Mammary epithelial cell (primary cell): Measurements from ENCODE around the gene FIGNL2.

Experiments used
- EZH2 ChIP-seq: IDR thresholded peaks from 2 replicates; pipeline ENCODE4 v1.6.1; 2012; ENCODE audit warnings: low read length, inconsistent platforms, borderline replicate concordance
- TF ChIP-seq, protein P1 (sequence below), 2 donors: IDR thresholded peaks in 1 of 2; conservative IDR thresholded peaks in 1 of 2; 2 replicates each; pipeline ENCODE4 v1.5.1; 2011 to 2012; ENCODE audit warnings: inconsistent platforms in 2 of 2, low read length in 2 of 2, mild to moderate bottlenecking in 2 of 2, control low read depth in 1 of 2, low read depth in 1 of 2; ENCODE audit not compliant: insufficient read depth in 1 of 2; ENCODE audit errors: extremely low read depth in 1 of 2

DNA sequence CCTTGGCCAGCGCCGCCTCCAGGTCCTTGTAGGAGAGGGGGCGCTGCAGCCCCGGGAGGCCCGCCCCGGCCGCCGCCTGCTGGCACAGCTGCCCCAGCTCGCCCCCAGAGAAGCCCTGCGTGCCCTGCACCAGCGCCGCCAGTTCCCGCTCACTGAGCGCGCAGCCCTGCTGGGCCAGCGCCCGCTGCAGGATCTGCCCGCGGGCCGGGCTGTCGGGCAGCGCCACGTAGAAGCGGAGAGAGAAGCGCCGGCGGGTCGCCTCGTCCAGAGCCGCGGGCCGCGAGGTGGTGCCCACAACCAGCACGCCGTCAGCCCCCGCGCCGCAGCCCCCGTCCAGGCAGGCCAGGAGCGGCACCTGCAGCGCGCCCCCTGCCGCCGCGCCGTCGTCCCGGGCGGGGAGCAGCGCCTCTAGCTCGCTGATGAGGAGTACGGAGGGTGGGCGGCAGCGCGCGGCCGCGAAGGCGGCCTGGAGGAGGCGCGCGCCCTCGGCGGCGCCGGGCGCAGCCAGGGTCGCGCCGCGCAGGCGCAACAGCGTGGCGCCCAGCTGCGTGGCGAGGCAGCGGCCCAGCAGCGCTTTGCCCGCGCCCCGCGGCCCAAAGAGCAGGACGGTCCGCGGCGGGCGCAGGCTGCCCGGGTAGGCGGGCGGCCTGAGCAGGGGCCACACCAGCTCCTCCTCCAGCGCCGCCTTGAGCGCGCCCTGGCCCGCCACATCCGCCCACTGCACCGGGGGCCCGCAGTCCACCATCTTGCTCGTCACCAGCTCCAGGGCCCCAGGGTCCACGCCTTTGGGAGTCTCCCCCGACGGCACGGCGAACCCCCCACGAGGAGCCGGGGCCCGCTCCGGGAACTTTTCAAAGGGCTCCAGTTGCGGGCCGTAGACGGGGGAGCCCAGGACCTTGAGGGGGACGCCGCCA, 27.7 kb downstream of the FIGNL2 start:
- TF ChIP-seq, protein P1, sequence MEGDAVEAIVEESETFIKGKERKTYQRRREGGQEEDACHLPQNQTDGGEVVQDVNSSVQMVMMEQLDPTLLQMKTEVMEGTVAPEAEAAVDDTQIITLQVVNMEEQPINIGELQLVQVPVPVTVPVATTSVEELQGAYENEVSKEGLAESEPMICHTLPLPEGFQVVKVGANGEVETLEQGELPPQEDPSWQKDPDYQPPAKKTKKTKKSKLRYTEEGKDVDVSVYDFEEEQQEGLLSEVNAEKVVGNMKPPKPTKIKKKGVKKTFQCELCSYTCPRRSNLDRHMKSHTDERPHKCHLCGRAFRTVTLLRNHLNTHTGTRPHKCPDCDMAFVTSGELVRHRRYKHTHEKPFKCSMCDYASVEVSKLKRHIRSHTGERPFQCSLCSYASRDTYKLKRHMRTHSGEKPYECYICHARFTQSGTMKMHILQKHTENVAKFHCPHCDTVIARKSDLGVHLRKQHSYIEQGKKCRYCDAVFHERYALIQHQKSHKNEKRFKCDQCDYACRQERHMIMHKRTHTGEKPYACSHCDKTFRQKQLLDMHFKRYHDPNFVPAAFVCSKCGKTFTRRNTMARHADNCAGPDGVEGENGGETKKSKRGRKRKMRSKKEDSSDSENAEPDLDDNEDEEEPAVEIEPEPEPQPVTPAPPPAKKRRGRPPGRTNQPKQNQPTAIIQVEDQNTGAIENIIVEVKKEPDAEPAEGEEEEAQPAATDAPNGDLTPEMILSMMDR (conservative IDR thresholded peaks at IDR 0.05 in 1 of 2, IDR thresholded peaks at IDR 0.05 in 1 of 2; ENCODE audit: extremely low read depth in 1 of 2, insufficient read depth in 1 of 2, low read depth in 1 of 2, low read length in 2 of 2): no peak
- TF ChIP-seq EZH2: peak; percentile 32
